GM23338 (cell line): ENCODE data around the gene XPO6. TPM values are rescaled to one million over a fixed set of nuclear protein-coding genes. Genes with fewer than 3 reads are reported as not detected.

Experiments
- ATAC-seq: fragments of 200-7000 bp; cut with Tn5 transposase; 3 replicates; pipeline ENCODE4 v1.9.1; 2020
- DNase-seq: peaks from one replicate; pipeline ENCODE4 v3.0.0-alpha.2; 2015; ENCODE audit warnings: low spot score
- H2AFZ ChIP-seq: fragments of 200-600 bp; sonication (generic); 2 replicates; pipeline ENCODE4 v1.8.0; 2016; ENCODE audit warnings: antibody characterized with exemption, mild to moderate bottlenecking, moderate library complexity
- H3F3A ChIP-seq: fragments of 200-600 bp; sonication (generic); replicated peaks from 2 replicates; pipeline ENCODE4 v1.8.0; 2017; ENCODE audit warnings: antibody characterized with exemption, mixed run types, low read depth
- H3K27ac ChIP-seq: fragments of 200-600 bp; sonication (generic); 2 replicates; pipeline ENCODE4 v1.6.1; 2016; ENCODE audit warnings: low read depth
- H3K27me3 ChIP-seq: fragments of 200-600 bp; sonication (generic); 2 replicates; pipeline ENCODE4 v1.8.0; 2016; ENCODE audit warnings: mild to moderate bottlenecking, mixed run types, moderate library complexity; ENCODE audit not compliant: insufficient read depth
- H3K36me3 ChIP-seq: fragments of 200-600 bp; sonication (generic); 2 replicates; pipeline ENCODE4 v1.8.0; 2016; ENCODE audit warnings: mild to moderate bottlenecking; ENCODE audit not compliant: insufficient read depth
- H3K4me1 ChIP-seq: fragments of 200-600 bp; sonication (generic); 2 replicates; pipeline ENCODE4 v1.8.0; 2016; ENCODE audit warnings: mild to moderate bottlenecking, moderate library complexity; ENCODE audit not compliant: insufficient read depth
- H3K4me2 ChIP-seq: fragments of 200-600 bp; sonication (generic); 2 replicates; pipeline ENCODE4 v1.7.1; 2017; ENCODE audit warnings: mixed run types
- H3K4me3 ChIP-seq: fragments of 200-600 bp; sonication (generic); 2 replicates; pipeline ENCODE4 v1.6.1; 2016; ENCODE audit warnings: mixed run types
- H3K79me2 ChIP-seq: fragments of 200-600 bp; sonication (generic); replicated peaks from 2 replicates; pipeline ENCODE4 v1.8.0; 2017; ENCODE audit warnings: mild to moderate bottlenecking; ENCODE audit not compliant: insufficient read depth
- H3K9me2 ChIP-seq: fragments of 200-600 bp; sonication (generic); 2 replicates; pipeline ENCODE4 v1.8.0; 2017; ENCODE audit not compliant: insufficient read depth
- H4K20me1 ChIP-seq: fragments of 200-600 bp; sonication (generic); replicated peaks from 2 replicates; pipeline ENCODE4 v1.8.0; 2017; ENCODE audit warnings: mild to moderate bottlenecking; ENCODE audit not compliant: insufficient read depth
- H3K27ac Mint-ChIP-seq: 2 replicates; pipeline ENCODE4 v1.8.0; 2020; ENCODE audit warnings: inconsistent platforms, mild to moderate bottlenecking, moderate library complexity, mixed read lengths
- H3K27me3 Mint-ChIP-seq: 3 replicates; pipeline ENCODE4 v1.8.0; 2022; ENCODE audit warnings: low read depth, mild to moderate bottlenecking, moderate library complexity, mixed read lengths, inconsistent platforms; ENCODE audit not compliant: insufficient read depth, poor library complexity
- H3K36me3 Mint-ChIP-seq: 3 replicates; pipeline ENCODE4 v1.8.0; 2021; ENCODE audit warnings: low read depth, mild to moderate bottlenecking, inconsistent platforms, moderate library complexity, mixed read lengths
- H3K4me1 Mint-ChIP-seq: 3 replicates; pipeline ENCODE4 v1.8.0; 2020; ENCODE audit warnings: mild to moderate bottlenecking, inconsistent platforms, mixed read lengths
- H3K4me3 Mint-ChIP-seq: 3 replicates; pipeline ENCODE4 v1.8.0; 2021; ENCODE audit warnings: moderate library complexity, mild to moderate bottlenecking, inconsistent platforms, mixed read lengths
- H3K9me3 Mint-ChIP-seq: 3 replicates; pipeline ENCODE4 v1.8.0; 2020; ENCODE audit warnings: moderate library complexity, mild to moderate bottlenecking, inconsistent platforms, mixed read lengths
- CREB1 ChIP-seq: fragments of 250-450 bp; sonication (Bioruptor Pico); IDR thresholded peaks from 2 replicates; pipeline ENCODE4 v1.5.0; 2020; ENCODE audit warnings: low read depth, mild to moderate bottlenecking, moderate library complexity
- EZH2 ChIP-seq: fragments of 200-600 bp; sonication (generic); IDR thresholded peaks from one replicate; pipeline ENCODE4 v1.8.0; 2017; ENCODE audit warnings: antibody characterized with exemption, mild to moderate bottlenecking, low read depth; ENCODE audit not compliant: unreplicated experiment
- JUNB ChIP-seq: IDR thresholded peaks from one replicate; pipeline ENCODE4 v1.6.1; 2016; ENCODE audit warnings: antibody characterized with exemption; ENCODE audit not compliant: unreplicated experiment
- NANOG ChIP-seq: IDR thresholded peaks from 2 replicates; pipeline ENCODE4 v1.6.1; 2016; ENCODE audit warnings: antibody characterized with exemption, borderline replicate concordance
- POLR2AphosphoS5 ChIP-seq: IDR thresholded peaks from 2 replicates; pipeline ENCODE4 v1.6.1; 2016; ENCODE audit warnings: antibody characterized with exemption, low read depth
- REST ChIP-seq: IDR thresholded peaks from one replicate; pipeline ENCODE4 v1.6.1; 2018; ENCODE audit warnings: antibody characterized with exemption; ENCODE audit not compliant: unreplicated experiment
- STAT1 ChIP-seq: IDR thresholded peaks from one replicate; pipeline ENCODE4 v1.6.1; 2016; ENCODE audit warnings: antibody characterized with exemption; ENCODE audit not compliant: unreplicated experiment
- polyA plus RNA-seq: library from polyadenylated mRNA; unstranded; fragments of >200 nt; fragmentation: Nextera tagmentation; extraction: Ambion mirVana; gene quantifications from 2 replicates; pipeline ENCODE4 v1.2.1, GENCODE V29; 2016
- total RNA-seq: library from RNA; depleted of rRNA; stranded (reverse); fragments of >200 nt; shearing (Covaris generic); gene quantifications from 2 replicates; pipeline ENCODE4 v1.2.3, GENCODE V29; 2014
- TF ChIP-seq, protein P1 (sequence below): fragments of 250-450 bp; sonication (Bioruptor Pico); IDR thresholded peaks from 2 replicates; pipeline ENCODE4 v1.5.0; 2020; ENCODE audit warnings: mild to moderate bottlenecking, moderate library complexity
- TF ChIP-seq, protein P2 (sequence below), 2 experiments: fragments of 200-600 bp in 1 of 2; sonication (generic) in 1 of 2; conservative IDR thresholded peaks; 2 replicates each; pipeline versions ENCODE4 v1.5.1 to v1.6.1; 2016 to 2017; ENCODE audit warnings: antibody characterized with exemption in 2 of 2, low read depth in 2 of 2, mild to moderate bottlenecking in 2 of 2, moderate library complexity in 1 of 2
- TF ChIP-seq, protein P3 (sequence below): IDR thresholded peaks from 2 replicates; pipeline ENCODE4 v1.6.1; 2016; ENCODE audit warnings: antibody characterized with exemption

XPO6 gene
- total and polyA plus RNA-seq, 2 experiments from 2014 or later, result 83.9 to 178 TPM

DNA sequence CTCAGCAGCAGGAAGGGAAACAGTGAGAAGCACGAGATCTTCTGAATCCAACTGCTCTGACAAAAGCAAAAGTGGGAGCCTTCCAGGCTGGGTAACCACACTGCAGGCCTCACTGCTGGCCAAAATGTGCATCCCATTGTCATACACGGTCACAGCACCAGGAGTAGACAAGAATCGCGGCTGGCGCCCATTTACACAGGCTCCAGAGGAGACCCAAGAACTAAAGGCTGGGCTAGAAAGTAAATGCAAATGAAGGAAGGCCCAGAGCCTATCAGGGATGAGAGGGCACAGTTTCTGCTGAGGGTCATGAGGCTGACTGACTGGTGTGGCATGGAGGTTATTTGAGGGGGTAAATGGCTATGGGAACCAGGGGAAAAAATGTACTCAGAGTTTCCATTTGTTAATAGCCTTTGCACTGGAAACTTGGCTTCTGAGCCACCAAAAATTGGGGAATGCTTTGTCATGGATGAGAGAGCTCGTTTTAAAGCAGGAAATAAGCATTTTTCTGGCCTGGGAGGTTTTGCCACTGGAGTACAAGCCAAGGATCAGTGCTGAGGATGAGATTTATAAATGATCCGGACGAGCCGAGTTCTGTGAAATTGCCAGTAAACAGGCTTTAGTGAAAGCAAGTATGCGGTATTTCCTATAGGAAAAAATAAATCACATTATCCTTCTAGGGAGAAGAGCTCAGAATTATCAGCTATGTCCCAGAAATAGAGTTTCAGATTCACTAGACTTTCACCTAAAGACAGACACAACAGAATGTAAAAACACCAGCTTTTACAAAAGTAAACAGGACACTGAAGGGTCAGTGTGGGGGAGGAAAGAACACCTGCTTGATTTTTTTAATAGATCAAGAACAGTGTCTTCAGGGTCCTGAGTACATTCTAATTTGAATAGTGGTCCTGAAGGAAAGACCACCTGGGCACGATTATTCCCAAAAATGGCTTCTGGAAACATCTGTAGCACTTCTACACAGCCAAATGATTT lies 81.4 kb downstream of the XPO6 start:
- Histone ChIP-seq H3K4me2 (no peak overlapping the region), H2AFZ (no peak overlapping the region), H4K20me1 (peaks cover 8% of the 10 kb centered on the region; the same call in 1 of the 2 replicates), H3K4me3 (no peak overlapping the region), H3K27me3 (no peaks in the 10 kb centered on the region), H3K9me2 (no peaks in the 10 kb centered on the region), H3K36me3 (peaks cover 27% of the 10 kb centered on the region; the same call in 1 of the 2 replicates), H3K4me1 (no peaks in the 10 kb centered on the region), H3K79me2 (peaks cover 16% of the 10 kb centered on the region; the same call in 1 of the 2 replicates), H3K27ac (no peak overlapping the region), H3F3A (no peaks in the 10 kb centered on the region)
- ATAC-seq, result peak; percentile 83
- Mint-ChIP-seq H3K27me3 (peaks cover 2% of the 10 kb centered on the region), H3K27ac (peak overlapping the region; percentile 84), H3K4me3 (no peak overlapping the region), H3K9me3 (no peaks in the 10 kb centered on the region), H3K36me3 (peaks cover 92% of the 10 kb centered on the region), H3K4me1 (peaks cover 13% of the 10 kb centered on the region; the same call in 2 of the 3 replicates)
- no peak for TF ChIP-seq STAT1
- no peak for TF ChIP-seq JUNB
- TF ChIP-seq, protein P1, sequence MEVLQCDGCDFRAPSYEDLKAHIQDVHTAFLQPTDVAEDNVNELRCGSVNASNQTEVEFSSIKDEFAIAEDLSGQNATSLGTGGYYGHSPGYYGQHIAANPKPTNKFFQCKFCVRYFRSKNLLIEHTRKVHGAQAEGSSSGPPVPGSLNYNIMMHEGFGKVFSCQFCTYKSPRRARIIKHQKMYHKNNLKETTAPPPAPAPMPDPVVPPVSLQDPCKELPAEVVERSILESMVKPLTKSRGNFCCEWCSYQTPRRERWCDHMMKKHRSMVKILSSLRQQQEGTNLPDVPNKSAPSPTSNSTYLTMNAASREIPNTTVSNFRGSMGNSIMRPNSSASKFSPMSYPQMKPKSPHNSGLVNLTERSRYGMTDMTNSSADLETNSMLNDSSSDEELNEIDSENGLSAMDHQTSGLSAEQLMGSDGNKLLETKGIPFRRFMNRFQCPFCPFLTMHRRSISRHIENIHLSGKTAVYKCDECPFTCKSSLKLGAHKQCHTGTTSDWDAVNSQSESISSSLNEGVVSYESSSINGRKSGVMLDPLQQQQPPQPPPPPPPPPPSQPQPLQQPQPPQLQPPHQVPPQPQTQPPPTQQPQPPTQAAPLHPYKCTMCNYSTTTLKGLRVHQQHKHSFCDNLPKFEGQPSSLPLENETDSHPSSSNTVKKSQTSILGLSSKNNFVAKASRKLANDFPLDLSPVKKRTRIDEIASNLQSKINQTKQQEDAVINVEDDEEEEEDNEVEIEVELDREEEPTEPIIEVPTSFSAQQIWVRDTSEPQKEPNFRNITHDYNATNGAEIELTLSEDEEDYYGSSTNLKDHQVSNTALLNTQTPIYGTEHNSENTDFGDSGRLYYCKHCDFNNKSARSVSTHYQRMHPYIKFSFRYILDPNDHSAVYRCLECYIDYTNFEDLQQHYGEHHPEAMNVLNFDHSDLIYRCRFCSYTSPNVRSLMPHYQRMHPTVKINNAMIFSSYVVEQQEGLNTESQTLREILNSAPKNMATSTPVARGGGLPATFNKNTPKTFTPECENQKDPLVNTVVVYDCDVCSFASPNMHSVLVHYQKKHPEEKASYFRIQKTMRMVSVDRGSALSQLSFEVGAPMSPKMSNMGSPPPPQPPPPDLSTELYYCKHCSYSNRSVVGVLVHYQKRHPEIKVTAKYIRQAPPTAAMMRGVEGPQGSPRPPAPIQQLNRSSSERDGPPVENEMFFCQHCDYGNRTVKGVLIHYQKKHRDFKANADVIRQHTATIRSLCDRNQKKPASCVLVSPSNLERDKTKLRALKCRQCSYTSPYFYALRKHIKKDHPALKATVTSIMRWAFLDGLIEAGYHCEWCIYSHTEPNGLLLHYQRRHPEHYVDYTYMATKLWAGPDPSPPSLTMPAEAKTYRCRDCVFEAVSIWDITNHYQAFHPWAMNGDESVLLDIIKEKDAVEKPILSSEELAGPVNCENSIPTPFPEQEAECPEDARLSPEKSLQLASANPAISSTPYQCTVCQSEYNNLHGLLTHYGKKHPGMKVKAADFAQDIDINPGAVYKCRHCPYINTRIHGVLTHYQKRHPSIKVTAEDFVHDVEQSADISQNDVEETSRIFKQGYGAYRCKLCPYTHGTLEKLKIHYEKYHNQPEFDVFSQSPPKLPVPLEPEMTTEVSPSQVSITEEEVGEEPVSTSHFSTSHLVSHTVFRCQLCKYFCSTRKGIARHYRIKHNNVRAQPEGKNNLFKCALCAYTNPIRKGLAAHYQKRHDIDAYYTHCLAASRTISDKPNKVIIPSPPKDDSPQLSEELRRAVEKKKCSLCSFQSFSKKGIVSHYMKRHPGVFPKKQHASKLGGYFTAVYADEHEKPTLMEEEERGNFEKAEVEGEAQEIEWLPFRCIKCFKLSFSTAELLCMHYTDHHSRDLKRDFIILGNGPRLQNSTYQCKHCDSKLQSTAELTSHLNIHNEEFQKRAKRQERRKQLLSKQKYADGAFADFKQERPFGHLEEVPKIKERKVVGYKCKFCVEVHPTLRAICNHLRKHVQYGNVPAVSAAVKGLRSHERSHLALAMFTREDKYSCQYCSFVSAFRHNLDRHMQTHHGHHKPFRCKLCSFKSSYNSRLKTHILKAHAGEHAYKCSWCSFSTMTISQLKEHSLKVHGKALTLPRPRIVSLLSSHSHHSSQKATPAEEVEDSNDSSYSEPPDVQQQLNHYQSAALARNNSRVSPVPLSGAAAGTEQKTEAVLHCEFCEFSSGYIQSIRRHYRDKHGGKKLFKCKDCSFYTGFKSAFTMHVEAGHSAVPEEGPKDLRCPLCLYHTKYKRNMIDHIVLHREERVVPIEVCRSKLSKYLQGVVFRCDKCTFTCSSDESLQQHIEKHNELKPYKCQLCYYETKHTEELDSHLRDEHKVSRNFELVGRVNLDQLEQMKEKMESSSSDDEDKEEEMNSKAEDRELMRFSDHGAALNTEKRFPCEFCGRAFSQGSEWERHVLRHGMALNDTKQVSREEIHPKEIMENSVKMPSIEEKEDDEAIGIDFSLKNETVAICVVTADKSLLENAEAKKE, result no peak
- TF ChIP-seq, protein P2, sequence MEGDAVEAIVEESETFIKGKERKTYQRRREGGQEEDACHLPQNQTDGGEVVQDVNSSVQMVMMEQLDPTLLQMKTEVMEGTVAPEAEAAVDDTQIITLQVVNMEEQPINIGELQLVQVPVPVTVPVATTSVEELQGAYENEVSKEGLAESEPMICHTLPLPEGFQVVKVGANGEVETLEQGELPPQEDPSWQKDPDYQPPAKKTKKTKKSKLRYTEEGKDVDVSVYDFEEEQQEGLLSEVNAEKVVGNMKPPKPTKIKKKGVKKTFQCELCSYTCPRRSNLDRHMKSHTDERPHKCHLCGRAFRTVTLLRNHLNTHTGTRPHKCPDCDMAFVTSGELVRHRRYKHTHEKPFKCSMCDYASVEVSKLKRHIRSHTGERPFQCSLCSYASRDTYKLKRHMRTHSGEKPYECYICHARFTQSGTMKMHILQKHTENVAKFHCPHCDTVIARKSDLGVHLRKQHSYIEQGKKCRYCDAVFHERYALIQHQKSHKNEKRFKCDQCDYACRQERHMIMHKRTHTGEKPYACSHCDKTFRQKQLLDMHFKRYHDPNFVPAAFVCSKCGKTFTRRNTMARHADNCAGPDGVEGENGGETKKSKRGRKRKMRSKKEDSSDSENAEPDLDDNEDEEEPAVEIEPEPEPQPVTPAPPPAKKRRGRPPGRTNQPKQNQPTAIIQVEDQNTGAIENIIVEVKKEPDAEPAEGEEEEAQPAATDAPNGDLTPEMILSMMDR (conservative IDR thresholded peaks at IDR 0.05; ENCODE audit: low read depth in 2 of 2), result no peak
- TF ChIP-seq REST, result no peak
- TF ChIP-seq, protein P3, sequence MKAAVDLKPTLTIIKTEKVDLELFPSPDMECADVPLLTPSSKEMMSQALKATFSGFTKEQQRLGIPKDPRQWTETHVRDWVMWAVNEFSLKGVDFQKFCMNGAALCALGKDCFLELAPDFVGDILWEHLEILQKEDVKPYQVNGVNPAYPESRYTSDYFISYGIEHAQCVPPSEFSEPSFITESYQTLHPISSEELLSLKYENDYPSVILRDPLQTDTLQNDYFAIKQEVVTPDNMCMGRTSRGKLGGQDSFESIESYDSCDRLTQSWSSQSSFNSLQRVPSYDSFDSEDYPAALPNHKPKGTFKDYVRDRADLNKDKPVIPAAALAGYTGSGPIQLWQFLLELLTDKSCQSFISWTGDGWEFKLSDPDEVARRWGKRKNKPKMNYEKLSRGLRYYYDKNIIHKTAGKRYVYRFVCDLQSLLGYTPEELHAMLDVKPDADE, result no peak
- TF ChIP-seq POLR2AphosphoS5, result no peak
- TF ChIP-seq CREB1 (CRISPR knock-in tag), result no peak
- TF ChIP-seq EZH2, result no peak
- no peak for TF ChIP-seq NANOG
- peak; percentile 14 for DNase-seq
